Skin of body (tissue), 2 donors: ENCODE measurements around the gene VAC14. TPM values are rescaled to one million over a fixed set of nuclear protein-coding genes. Genes with fewer than 3 reads are reported as not detected.
A peak's percentile ranks its signal among the peaks of the same experiment; 100 is the strongest.

Source experiments
- DNase-seq: peaks from one replicate; lab custom pipeline; 2025; lab: John Stamatoyannopoulos, UW
- total RNA-seq: library from RNA; depleted of rRNA; stranded (reverse); fragments of >200 nt; gene quantifications from one replicate; pipeline ENCODE4 v1.2.3, GENCODE V29; 2014

The VAC14 gene
- total RNA-seq, 1 donor from 2014 or later, result 12.7 TPM

DNA sequence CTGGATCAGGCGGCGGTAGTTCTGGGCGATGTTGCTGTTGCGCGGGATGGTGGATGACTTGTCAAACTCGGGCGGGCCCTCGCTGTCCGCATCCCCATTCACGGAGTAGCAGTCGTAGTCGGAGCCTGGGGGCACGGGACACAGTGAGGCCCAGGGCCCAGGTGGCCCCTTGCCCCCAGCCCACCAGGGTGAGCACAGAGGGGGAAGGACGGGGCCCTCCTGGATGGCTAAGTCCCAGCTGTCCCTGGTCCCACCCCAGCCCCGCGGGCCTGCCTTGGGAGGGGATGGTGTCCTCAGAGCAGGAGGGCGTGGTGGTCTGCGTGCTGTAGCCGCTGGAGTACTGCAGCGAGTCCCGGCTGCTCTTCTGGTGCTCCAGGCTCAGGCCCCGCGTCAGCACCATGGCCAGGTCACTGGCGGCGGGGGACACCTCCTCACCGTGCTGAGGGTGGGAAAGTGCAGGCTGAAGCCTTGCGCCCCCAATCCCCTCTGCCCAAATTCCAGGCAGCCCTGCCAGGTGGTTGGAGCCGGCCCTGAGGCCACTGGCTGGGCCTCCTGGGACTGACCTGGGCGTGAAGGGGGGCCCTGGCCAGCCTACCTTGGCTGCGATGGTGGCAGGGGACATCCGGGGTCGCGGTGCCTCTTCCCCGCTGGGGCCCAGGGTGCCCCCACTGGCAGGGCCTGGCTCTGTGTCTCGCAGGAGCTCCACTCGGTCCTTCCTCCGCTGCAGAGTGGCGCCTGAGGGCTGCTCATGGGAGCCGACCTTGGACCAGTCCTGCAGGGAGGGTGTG lies 136.4 kb downstream of the VAC14 start:
- DNase-seq, result no peak

DNA sequence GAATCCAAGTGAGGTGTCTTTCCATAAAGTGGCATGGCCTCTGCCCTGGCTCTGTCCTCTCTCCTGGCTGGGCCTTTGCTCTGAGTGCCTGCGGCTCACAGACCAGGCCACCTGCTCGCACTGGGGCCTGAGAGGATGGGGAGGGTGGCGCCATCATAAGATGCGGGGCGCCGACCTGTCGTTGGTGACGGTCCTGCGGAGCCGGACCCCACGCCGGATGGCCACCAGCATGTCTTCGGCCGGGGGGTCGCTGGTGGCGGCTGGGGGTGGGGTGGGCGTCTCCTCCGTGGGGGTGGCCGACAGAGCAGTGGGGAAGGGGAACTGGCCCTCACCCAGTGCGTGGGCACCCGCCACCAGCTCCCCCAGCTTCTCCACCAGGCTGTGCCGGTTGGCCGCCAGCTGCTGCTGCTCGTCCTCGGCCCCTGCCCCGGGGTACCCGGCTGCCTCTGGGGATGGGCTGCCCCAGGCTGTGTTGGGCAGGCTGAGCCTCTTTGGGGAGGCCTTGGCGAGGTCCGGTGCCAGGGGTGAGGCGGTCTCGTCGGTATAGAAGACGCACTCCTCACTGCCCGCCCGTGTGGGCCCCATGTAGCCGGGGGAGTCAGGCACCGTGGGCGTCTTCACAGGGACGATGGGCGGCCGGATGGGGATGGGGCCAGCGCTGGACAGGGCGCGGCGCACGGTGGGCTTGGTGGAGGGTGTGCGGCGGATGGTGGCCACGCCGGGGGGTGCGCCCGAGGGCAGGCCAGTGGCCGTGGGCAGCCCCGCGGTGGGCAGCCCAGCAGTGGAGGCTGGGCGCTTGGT lies 137.2 kb downstream of the VAC14 start:
- no peak for DNase-seq

DNA sequence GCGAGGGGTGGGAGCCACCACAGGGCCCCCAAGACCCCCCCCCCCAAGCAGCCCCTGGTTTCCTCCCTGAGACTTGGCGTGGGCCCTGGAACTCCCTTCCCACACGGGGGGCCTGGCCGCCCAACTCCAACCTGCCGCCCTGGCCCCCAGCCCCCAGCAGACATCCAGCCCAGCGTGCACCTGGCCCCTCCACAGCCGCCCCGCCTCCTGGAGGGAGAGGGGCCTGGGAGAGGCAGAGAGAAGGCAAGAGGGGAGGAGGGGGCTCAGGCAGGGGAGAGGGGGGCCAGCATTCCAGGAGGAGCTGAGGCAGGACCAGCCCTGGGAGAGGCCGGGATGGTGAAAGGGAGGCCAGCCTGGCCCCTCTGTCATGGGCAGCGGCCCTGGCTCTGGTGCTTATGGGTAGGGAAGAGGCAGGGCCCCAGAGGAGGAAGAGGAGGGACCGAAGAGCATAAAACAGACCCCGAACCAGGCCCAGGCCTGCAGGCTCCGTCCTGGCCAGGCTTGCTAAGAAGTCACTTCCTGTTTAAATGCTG lies 137.9 kb downstream of the VAC14 start:
- no peak for DNase-seq

DNA sequence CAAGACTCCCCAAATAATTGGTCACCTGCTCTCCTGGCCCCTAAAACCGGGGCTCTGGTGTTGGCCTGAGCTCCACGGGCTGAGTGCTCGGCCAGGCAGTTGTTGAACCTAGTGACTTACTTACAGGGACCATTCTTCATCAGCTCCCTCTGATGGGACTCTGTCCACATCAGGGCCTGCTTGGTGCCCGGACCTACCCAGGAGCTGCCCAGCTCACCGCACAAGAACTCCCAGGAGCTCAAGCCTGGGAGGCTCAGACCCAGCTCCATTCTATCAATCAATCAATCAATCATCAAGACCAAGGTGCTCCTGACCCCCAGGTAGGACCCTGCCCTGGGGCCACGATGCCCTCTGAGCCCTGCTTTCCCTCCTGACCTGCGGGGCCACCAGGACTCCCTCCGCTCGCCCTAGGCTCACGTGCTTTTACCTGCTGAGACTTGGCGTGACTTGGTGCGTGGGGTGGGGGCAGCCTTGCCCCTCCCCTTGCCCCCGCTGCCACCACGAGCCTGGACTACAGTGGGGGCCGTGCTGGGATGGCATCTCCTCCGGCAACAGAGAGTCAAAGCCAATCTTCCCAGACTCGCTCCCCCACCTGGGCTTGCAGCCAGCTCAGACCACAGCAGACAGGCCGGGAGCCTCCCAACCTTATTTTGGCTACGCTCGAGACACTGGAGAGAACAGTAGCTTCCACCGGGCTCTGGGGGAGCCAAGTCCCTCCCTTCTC lies 138.9 kb downstream of the VAC14 start:
- no peak for DNase-seq

DNA sequence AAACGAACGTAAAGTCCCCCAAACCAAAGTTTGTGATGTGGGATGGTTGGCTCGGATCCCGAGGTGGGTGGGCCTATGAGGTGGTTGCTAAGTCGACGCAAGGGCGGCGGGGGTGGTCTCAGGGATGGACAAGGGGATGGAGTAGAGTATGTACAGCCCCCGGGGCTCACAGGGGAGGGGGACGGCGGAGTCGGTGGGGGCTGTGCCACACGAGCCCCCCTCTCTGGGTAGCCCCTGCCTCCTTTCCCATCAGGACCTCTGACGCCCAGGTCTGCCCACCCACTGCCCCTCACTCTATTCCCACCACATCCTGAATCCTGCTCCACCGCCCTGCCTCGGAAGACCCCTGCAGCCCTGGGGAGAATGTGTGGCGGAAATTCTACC lies 139.4 kb downstream of the VAC14 start:
- no peak for DNase-seq

DNA sequence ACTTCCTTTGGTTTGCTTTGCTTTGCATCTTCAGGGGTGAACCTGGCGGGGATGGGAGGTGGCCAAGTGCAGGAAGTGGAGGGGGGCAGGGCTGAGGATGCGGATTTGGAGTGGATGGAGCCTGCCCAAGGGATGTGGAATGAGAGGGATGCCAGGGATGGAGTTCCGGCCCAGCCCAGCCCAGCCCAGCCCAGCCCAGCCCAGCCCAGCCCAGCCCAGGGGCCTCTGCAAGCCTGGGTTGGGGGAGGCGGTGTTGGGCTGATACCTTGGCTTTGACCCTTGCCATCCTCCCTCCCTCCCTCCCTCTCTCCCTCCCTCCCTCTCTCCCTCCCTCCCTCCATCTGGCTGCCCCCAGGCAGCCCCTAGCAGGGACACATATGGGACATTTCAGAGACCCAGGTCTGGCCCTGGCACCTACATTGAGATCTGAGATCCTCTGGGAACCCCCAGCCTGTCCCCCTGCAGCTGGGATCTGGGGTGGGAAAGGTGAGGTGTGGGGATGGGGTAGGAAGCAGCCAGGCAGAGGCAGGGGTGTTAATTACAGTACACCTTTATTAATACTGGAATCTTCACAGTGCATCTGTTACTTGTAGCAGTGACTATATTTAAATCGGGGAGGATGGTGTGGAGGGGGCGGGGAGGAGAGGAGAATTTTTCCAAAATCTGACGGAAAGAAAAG lies 140.1 kb downstream of the VAC14 start:
- no peak for DNase-seq

DNA sequence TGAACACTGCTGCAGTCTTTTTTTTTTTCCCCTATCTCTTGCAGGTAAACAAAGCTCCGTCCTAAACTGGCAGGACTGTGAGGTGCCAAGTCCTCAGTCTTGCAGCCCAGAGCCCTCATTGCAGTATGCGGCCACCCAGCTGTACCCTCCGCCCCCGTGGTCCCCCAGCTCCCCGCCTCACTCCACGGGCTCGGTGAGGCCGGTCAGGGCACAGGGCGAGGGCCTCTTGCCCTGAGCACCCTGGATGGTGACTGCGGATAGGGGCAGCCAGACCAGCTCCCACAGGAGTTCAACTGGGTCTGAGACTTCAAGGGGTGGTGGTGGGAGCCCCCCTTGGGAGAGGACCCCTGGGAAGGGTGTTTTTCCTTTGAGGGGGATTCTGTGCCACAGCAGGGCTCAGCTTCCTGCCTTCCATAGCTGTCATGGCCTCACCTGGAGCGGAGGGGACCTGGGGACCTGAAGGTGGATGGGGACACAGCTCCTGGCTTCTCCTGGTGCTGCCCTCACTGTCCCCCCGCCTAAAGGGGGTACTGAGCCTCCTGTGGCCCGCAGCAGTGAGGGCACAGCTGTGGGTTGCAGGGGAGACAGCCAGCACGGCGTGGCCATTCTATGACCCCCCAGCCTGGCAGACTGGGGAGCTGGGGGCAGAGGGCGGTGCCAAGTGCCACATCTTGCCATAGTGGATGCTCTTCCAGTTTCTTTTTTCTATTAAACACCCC lies 140.8 kb downstream of the VAC14 start:
- no peak for DNase-seq

DNA sequence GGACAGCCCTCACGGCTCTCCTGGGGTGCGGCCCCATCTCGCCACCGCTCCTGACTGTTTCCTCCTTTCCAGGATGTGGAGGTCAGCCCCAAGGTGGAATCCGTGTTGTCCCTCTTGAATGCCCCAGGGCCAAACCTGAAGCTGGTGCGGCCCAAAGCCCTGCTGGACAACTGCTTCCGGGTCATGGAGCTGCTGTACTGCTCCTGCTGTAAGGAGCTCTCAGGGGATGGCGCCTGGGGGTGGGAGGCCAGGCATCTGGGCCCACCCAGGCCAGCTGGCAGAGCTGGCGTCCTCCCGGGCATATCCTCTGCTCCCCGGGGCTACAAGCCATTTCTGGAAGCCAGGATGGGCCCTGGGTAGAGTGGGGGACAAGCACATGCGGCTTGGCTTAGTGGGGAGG lies 141.4 kb downstream of the VAC14 start:
- DNase-seq, result no peak

DNA sequence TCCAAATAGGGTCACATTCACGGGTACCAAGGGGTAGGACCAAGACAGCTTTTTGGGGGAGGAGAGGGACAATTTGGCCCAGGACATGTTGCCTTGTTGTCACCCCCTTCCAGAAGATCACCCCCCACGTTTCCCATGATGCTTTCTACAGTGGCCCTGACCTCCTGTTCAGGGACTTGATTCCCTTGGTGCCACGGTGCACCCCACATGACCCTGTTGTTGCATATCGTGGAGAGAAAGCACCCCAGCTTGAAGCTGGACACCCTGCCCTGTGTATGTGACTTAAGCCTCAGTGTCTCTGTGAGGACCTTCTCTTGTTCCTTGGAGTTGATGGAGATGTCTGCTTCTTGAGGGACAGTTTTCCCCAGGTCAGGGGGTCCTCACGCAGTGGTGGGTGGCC lies 142.0 kb downstream of the VAC14 start:
- no peak for DNase-seq

DNA sequence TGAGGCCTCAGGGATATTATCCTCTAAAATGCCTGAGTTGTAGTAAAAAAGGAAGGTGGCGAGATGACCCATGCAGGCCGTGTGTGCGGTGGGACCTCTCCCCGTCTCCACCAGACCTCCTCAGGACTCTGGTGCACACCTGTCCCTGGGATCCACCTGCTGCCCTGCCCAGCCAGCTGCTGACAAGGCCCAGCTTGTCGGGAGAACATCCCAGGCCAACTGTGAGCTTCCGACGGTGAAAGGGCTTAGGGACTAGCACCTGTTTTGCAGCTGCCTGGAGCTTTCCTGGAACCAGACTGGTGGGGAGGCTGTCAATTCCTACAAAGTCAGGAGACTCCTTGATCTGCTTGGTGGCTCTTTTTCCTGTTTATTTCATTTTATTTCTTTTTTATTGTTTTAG lies 143.0 kb downstream of the VAC14 start:
- DNase-seq, result no peak

DNA sequence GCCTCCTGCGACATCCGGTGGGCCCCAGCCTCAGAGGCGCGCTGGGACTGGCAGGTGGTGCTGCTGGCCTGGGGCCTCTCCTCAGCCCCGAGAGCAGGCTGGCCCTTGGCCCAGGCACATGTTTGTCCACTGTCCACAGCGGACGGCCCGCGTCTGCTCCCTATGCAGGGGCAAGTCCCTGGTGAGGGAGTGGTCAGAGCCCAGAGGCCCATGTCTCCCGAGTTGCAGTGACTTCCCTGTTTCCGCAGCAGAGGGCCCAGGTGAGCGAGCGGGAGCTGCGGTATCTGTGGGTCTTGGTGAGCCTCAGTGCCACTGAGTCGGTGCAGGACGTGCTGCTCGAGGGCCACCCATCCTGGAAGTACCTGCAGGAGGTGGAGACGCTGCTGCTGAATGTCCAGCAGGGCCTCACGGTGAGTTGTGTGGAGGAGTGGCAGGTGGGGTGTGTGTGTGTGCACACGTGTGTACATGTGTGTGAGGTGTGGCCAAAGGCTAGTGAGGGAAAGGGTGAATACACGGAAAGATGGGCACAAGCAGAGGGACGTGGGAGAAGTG lies 144.2 kb downstream of the VAC14 start:
- no peak for DNase-seq

DNA sequence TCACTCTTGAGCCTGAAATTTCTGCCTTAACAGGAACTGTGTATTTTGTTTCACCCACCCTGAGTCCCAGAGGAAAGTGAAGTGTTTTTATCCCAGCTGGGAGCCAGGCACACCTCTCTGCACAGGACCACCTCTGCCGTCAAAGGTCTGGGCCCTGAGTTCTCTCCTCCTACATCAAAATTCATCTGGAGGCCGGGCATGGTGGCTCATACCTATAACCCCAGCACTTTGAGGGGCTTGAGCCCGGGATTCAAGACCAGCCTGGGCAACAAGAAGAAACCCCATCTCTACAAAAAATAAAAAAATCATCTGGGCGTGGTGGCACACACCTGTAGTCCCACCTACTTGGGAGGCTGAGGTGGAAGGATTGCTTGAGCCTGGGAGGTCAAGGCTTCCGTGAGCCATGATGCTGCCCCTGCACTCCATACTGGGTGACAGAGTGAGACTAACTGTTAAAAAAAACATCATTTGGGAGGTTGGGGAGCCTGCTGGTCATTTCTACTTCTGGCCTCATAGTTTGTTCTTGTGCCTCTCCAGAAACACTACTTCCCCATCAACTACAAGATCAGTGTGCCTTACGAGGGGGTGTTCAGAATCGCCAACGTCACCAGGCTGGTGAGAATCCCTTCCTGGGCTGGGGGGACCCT lies 144.8 kb downstream of the VAC14 start:
- no peak for DNase-seq

DNA sequence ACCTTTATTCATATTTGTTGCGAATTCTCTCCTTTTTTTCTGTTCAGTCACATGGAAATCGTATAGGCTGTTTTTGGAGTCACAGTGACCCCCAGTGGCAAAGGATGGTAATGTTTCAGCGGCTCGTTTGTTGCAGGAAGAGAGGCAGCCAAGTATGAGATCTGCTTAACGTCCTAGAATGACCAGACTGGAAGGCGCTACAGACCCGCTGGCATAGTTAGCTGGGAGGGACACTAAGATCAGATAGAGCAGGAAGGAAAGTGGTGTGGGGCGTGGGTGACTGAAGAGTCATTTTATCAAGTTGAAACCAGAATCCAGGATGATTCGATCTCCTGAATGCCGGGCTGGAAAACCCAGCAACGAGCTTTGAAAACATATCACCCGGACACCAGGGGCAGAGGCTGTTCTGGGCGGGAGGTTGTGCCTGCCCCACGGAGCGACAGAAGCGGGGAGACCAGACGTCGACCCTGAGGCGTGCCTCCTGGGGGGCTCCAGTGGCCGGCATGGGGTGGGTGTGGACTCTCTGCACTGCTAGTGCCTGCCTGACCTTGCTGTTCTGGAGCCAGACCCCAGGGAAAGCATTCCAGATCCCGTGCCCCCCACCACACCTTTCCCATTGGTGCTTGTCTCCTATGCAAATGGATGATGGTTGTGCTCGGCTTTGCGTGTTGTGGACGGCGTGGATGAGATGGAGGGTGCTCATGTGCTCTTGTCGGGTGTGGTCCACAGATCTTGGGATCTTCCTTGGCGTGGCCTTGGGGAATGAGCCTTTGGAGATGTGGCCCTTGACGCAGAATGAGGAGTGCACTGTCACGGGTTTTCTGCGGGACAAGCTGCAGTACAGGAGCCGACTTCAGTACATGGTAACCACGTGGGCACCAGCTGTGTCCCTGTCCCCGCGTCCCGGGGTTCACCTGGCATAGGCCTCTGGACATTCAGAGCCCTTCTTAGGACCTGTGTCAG lies 146.9 kb downstream of the VAC14 start:
- DNase-seq, result peak; percentile 83

DNA sequence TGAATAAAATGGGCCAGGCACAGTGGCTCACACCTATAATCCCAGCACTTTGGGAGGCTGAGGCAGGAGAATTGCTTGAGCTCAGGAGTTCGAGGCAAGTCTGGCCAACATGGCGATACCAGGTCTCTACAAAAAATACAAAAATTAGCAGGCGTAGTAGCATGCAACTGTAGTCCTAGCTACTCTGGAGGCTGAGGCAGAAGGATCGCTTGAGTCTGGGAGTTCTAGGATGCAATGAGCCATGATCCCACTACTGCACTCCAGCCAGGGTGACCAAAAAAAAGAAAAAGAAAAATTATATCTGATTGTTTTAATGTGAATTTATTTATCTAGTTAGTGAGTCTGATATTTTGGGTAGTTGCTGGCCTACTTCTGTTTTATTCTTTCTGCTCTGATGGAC lies 147.6 kb downstream of the VAC14 start:
- no peak for DNase-seq

DNA sequence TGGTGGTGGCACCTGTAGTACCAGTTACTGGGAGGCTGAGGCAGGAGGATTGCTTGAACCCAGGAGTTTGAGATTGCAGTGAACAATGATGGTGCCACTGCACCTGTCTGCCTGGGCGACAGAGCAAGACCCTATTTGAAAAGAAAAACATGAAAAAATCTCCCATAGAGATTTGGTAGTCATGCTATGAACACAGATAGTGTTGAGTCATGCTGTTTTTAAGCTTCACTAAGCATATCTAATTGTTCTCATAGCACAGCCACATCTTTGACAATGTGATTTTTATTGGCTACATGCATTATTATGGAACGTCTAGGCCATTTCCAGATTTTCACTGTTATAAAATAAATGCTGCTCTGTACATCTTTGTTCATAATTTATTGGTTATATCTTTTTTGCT lies 148.6 kb downstream of the VAC14 start:
- no peak for DNase-seq

DNA sequence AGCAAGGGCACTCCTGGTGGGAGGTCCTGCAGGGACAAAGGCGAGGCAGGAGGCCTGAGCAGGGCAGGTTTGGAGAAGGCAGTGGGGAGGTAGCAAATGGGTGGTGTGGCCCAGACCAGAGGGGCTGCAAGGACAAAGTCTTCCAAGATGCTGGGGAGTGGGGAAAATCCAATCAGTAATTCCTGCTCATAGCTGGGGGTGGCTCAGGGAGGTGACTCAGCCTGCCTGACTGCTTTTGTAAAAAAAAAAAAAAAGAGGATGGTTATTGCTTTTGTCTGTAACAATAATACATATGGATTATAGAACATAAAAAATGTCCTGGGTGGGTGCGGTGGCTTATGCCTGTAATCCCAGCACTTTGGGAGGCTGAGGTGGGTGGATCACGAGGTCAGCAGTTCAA lies 149.4 kb downstream of the VAC14 start:
- no peak for DNase-seq

DNA sequence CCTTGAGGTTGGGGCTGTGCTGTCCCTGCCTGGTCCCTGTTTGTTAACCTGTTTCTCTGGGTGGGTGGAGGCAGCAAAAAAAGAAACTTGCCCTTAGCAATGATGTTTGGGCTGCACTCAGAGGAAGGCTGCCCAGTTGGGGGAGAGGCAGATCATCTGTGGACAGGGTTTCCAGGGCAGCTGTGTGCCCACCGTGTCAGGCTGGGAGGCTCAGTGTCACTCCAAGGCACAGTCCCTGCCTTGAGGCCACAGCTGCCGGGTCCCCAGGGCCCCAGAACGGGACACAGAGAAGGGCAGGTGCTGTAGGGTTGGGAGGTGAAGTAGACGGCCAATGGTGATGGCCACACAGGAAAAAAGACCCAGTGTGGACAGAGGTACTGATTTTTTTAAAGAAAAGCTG lies 150.7 kb downstream of the VAC14 start:
- no peak for DNase-seq

DNA sequence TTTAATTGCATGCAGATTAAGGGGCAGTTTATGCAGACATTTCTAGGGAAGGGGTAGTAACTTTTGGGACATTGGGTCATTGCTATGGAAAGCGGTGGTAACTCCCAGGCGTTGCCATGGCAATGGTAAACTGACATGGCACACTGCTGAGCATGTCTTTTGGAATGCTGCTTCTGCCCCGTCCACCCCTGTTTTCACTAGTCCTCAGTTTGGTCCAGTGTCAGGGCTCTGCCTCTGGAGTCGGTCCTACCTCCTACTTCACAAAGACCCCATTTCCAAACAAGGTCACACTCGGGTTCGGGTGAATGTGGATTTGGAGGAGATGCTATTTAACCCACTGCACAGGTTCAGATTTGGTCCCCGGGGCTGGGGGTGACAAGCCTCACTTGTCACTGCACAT lies 151.7 kb downstream of the VAC14 start:
- DNase-seq, result no peak

DNA sequence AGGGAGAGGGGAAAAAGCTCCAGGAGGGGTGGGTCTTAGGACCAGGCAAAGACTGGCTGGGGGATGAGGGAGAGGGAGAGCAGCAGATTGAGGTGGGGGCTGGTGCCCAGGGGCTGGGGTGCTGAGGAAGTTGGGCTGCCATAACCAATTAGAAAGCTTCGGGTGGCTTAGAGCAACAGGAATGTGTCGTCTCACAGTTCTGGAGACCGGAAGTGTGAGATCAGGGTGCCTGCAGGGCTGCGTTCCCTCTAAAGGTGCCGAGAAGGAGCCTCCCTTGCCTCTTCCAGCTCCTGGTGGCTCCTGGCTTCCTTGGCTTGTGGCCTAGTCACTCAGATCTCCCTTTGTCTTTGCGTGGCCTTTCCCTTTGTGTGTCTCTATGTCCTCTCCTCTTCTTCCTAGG lies 152.4 kb downstream of the VAC14 start:
- DNase-seq, result no peak
